Activated T-cell treated with anti-CD3 and anti-CD28 coated beads for 4 hours (primary cell): Measurements from ENCODE around the gene EWSR1.
A peak's percentile ranks its signal among the peaks of the same experiment; 100 is the strongest.
"Not testable (repeated sequence)": the region's sequence is repeated elsewhere in the genome, so short reads cannot be mapped to it uniquely, and the experiment has no call there.

Source experiments
- DNase-seq: peaks from one replicate; pipeline ENCODE4 v3.0.0-alpha.2; 2020

EWSR1 gene, protein sequence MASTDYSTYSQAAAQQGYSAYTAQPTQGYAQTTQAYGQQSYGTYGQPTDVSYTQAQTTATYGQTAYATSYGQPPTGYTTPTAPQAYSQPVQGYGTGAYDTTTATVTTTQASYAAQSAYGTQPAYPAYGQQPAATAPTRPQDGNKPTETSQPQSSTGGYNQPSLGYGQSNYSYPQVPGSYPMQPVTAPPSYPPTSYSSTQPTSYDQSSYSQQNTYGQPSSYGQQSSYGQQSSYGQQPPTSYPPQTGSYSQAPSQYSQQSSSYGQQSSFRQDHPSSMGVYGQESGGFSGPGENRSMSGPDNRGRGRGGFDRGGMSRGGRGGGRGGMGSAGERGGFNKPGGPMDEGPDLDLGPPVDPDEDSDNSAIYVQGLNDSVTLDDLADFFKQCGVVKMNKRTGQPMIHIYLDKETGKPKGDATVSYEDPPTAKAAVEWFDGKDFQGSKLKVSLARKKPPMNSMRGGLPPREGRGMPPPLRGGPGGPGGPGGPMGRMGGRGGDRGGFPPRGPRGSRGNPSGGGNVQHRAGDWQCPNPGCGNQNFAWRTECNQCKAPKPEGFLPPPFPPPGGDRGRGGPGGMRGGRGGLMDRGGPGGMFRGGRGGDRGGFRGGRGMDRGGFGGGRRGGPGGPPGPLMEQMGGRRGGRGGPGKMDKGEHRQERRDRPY

DNA sequence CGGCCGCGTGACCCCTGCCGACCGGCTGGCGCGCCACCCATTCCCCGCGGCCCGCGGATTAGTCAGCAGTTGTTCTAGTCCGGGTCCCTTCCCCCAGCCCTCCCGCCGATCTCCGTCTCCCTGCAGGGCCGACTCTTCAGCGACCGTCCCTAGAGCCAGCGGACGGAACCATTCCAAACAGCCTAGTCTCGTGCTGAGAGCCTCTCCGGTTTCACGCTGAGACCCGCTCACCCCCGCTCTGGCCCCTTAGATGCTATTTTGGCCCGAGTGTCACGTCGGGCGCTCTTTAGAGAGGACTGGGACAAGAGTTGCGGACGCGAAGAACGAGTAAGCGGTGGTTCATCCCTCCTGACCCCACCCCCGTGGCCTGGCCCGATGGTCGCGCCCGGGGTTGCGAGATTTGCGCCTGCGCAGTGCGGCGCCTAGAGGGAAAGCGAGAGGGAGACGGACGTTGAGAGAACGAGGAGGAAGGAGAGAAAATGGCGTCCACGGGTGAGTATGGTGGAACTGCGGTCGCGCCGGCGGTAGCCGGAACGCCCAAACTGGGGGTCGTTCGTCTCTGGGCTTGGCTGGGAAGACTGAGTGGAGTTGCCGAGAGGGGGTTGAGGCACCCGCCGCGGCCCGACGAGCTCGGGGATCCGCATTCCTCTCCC, at the start of gene EWSR1, which contains the start of gene RHBDD3:
Gene EWSR1, plus strand, starts transcription at position 411 of the 653 bp plus-strand sequence. Its CDS starts 69 bp downstream, at position 480.
Gene RHBDD3, minus strand, starts transcription at position 124 of the 653 bp plus-strand sequence. CDS start 2,355 bp downstream, outside the sequence.
- DNase-seq: peak; percentile 96

DNA sequence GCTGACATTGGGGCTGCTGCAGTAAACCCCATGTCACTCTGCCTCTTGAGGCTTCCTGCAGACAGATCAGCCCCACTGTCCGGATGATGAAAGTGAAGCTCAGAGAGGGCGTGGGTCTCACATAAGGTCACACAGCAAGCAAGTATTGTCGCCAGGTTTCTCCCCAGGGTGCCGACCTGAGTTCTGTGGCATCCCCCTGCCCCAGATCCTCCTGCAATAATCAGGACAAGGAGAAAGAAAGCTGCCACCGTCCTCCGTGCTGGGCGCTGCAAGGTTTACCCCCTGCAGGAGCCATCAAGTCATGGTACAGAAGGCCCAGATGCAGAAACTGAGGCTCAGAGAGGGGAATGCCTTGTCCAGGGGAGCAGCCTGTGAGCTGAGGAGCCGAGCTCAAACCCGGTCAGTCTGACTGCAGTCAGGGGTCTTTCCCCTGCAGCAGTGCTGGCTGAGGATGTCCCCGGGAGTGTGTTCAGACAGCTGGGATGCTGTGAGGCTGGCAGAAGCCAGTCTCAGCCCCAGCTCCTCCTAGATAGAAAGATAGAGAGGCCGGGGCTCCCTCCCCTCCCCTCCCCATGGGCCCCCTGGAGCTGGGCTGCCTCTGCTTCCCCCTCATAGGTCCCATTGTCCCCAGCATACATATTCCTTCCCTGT, 49.2 kb upstream of the EWSR1 start:
- DNase-seq: no peak

DNA sequence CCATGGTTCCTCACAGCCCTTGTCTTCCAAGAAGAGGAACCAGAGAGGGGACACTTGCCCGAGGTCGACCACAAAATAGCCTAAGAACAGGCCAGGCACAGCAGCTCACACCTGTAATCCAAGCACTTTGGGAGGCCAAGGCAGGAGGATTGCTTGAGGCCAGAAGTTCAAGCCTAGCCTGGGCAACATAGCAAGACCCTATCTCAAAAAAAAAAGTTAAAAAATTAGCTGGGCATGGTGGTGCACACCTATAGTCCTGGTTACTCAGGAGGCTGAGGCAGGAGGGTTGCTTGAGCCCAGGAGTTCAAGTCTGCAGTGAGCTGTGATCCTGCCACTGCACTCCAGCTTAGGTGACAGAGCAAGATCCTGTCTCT, 48.7 kb upstream of the EWSR1 start:
- not testable (repeated sequence) for DNase-seq

DNA sequence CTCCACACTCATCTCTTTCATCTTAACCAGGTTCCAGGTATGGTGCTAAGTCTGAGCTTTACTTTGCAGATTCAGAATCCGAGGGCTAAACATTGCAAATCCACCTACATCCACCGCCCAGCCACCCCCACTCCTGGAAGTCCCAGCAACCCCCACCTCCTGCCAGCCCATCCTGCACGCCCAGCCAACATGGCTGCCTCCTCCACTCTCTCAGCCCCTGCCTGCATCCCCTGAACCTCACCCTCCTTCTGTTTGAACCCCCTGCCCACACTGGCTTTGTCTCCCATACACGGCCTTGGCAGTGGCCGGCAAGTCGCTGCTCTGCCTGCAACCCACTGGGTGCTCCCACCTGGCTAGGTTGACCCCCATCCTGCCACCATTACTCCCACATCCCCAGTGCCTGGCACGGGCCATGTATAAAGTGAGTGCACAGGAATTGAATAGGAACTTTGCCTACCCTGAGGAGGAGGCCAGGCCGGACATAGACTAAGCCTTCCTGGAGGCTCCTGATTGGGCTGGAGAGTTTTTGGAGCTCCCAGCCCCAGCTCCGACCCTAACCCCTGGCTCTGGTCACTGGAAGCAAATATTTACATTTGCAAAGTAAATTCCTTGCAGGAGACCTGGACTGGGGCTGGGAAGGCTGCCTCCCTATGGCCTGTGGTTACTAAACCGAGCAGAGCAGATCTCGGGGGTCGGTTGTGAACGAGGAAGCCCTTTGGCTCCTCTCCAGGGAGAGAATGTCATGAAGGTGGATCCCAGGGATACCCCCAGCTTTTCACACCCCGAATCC, 48.0 kb upstream of the EWSR1 start:
- DNase-seq: no peak

DNA sequence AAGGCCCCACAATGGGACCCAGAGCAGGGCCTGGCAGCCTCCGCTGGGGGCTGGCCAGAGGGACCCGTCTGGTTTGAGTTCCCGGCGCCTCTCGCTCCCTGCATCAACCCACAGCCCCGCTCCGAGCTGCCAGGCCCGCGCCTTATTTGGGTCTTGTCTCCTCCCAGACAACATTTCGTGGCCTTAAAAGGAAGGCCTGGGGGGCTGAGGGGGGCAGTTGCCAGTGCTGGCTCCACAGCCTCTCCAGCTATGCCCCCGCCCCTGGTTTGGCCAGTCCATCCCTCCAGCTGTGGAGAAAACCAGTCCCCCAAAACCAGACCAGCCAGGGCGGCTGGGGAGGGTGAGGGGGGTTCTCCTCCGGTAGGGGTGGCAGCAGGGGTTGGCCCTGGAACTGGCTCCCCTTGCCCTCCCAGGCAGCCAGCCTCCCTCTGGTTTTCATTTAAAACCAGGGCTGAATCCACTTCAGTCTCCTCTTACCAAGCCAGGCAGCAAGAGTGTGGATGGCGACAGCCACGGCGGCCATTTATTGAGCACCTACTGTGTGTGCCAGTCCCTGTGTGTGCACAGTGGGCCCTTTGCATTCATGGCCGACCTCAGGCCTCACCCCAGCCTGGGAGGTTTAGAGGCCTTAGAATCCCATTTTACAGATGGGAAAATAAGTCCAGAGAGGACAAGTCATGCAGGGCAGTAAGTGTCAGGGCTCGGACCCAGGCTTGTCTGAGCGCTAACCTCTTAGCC, 43.8 kb upstream of the EWSR1 start:
- no peak for DNase-seq

DNA sequence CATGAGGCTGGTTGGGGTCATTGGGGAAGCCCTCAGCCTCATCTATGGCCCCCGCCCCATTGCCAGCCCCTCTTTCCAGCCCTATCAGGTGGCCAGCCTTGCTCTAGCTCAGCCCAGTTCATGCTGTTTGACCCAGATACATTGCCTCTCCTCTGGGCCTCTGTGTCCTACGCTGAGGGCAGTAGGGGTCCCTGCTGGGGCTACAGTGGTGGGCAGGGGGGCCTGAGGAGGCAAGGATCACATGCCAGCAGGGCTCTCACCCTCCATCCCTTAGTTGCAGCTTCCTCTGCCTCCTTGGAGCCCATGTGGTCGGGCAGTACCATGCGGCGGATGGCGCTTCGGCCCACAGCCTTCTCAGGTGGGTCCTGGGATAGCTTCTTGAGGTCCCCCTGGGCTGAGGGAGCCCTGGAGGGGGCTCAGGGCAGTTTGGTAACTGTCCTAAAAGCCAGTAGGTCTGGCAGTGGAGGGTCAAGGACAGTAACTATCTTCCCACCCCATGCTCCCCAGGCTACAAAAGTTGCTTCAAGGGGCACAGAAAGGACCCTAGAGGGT, 43.1 kb upstream of the EWSR1 start:
- no peak for DNase-seq

DNA sequence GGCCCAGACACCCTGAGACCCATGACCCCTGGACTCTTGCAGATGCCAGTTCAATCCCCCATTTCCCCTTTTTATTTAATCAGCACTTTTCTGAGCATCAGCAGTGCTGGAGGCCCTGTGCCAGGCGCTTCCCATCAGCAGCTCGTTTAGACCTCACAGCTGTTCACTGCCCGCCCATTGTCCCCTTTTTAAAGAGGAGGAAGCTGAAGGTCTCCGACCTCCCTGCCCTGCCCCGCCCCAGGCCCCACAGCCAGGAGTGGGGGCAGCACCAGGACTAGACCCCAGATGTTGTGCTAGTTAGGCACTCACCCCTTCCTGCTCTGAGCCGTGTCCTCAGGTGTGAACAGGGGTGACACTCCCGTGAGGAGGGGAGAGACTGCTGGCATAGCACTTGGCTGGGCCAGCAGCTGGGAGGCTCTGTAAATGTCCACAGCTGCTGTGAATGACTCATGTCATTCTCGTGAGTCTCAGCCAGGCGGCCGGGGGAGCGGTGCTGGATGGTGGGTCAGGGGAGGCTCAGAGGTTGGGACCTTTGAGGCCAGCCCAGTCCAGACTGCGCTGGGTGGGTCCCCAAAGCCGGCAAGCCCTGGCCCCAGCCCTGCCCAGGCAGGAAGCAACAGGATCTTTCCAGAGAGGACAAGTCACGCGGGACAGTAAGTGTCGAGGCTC, 42.5 kb upstream of the EWSR1 start:
- DNase-seq: no peak

DNA sequence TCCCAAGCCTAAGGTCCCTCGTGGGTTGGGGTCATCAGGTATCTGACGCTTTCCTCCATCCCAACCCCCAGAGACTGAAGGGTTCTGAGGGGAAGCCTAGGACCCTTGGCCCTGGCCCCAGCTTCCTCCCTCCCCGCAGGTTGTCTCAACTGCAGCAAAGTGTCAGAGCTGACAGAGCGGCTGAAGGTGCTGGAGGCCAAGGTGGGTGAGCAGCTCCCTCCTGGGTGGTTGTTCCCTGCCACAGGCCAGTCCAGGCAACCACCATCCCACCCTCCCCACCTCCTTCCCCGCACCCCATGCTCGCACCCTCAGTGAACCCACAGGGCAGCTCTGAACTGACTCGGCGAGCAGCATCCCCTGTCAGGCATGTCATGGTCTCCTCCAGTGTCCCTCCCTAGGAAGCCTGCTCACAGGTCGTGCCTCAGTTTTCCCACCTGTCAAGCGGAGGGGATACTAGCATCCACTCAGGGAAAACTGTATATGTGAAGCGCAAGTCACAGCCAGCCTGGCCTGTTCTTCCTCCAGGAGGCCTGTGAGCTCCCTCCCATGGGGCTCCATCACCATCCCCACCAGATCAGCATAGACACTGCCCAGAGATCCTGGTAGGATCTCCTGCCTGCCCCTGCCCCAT, 41.6 kb upstream of the EWSR1 start:
- no peak for DNase-seq

DNA sequence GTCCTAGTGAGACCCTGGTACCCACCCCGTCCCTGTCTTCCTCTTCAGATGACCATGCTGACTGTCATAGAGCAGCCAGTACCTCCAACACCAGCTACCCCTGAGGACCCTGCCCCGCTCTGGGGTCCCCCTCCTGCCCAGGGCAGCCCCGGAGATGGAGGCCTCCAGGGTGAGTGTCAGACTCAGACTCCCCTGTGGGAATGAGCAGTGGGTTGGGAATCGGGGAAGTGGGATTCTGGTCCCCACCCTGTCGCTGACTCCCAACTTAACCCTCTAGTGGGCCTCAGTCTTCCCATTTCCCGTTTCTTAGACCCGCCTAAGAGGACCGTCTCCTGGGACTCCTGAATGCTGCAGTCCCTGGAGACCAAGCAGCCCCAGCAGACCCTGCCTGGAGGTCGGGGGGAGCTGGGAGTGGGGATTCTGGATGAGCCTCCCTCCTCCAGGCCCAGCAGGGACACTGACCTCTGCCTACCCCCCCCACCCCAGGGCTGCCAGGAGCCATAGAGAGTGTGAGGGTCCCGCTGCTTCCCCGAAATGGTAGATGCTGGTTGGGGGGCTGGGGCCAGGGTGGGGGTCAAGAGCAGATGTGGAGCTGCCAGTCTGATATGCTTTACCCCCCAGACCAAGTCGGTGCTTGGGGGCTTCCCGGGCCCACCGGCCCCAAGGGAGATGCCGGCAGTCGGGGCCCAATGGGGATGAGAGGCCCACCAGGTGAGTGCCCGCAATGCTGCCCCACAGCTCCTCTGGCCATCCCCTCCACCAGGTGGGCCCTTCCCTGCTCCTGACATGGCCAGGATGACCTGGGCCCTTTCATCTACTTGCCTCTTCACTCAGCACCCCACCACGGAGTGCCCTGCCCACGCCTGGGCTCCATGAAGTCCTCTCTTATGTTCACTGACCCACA, 36.8 kb upstream of the EWSR1 start:
- DNase-seq: no peak

DNA sequence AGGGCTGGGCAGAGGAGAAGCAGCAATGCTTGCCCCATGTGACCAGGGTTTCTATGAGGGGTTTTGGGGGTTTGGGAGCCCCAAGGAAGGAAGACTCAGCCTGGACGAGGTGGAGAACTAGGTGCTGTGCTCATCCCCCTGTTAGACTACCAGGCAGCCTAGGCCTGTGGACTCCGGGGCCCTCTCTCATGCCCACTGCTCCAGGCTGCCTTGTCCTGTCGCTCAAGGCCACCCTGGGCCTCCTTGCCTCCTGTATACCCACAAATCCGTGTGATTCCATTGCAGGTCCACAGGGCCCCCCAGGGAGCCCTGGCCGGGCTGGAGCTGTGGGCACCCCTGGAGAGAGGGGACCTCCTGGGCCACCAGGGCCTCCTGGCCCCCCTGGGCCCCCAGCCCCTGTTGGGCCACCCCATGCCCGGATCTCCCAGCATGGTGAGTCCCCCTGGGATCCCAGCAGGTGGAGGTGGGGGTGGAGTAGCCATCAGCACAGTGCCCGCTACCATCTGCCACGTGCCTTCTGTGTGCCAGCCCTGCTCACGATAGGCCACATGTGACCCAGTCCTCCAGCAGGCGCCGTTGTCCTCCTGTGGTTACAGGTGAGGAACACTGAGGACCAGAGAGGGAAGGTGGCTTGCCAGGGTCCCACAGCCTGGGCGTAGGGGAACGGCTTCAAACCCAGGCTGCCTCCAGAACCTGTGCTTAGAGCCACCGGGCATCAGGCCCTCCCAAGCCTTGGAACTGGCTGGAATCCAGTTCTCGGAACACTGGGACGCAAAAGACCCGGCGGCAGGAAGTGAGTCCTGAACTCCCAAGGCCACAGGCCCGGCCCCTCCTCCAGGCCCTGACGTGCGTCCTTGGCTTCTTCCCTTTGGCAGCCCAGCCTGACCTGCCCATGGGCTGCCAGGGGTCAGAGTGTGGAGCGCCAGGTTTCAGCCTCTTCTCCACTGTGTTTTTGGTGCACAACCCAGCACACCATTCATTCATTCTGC, 35.8 kb upstream of the EWSR1 start:
- DNase-seq: no peak

DNA sequence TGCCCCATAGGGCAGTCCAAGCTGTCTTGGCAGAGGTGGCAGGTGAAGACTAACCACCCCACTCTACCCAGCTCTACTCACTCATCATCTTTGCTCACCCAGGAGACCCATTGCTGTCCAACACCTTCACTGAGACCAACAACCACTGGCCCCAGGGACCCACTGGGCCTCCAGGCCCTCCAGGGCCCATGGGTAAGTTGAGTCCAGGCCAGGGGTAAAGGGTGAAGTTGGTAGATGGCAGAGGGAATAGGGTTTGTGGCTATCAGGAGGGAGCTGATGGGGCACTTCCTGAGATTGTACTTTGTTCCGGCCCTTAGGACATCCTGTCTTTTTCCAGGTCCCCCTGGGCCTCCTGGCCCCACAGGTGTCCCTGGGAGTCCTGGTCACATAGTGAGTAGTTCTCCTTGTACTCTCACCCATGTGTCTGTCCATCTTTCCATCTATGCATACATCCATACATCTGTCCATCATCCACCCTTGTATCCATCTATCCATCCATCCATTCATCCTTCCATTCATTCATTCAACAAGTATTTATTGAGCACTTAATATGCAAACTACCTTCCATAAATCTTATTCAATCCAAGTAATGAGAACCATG, 34.7 kb upstream of the EWSR1 start:
- no peak for DNase-seq

DNA sequence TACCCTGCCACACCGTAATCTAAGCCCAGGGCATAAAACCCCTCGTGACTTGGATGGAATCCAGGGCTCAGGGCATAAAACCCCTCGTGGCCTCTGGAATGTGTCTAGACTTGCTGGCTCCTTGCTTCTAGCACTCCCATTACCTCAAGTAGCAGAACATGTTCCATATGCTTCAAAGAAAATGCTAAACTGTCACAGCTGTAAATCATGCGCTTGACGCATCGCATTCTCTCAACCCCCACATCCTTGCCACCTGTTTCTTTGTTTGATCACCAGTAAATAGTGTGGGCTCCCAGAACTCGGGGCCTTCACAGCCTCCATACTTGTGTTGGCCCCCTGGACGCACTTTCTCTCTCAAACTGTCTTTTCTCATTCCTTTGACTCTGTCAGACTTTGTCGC, 27.6 kb upstream of the EWSR1 start:
- DNase-seq: not testable (repeated sequence)

DNA sequence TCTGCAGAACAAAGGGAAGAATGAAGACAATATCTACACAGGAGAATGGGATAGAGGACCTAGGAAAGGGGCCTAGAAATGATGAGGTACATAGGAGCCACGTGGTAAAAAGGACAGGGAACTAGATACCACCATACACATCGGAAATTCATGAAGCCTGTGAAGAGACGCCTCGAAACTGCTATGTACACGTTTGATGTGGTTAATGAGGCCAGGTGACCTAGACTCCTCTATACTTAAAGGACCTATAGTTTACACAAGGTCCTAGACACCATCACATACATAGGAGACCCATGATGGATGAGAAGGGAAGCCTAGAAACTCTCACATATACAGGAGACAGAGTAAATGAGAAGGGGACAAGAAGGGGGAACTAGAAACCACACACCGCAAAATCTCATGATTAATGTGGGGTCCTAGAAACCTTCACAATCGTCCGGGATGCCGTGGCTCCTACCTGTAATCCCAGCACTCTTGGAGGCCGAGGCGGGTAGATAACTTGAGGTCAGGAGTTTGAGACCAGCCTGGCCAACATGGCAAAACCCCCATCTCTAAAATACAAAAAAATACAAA, 24.1 kb upstream of the EWSR1 start:
- no peak for DNase-seq

DNA sequence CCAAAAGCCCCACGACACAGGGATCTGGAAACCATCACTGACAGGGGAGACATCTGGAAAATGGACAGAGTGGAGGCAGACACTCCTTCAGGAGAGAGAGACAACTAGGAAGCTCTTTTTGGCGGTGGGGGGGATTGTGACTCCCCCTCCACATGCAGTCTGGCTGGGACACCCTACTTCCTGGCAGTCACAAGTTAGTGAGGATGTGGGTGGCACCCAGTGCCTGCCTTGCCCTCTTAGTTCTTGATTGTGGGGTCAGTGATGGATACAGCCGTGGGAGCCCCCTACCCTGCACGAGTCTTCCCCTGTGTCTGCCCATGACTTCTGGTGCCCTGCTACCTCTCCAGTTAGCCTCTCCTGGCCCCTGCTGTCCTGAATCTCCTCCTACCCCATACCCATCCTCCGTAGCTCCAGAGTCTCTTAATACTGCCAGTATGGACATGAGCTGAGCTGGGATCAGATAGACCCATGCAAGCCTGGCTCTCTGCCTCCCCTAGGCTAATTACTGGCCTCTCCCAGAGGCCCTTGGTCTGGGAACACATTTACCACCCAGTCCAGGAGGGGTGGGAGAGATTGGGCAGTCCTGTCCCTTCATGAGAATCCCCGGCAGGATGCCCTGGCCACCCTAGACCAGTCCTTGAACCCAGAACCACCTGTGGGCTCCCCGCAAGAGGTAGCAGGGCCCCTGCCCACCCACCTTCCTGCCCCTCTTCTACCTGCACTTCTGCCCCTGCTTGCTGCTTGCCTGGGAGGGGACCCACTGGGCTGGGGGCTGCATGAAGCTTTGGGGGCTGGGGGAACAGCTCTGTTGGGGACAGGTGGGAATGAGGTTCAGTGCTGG, 23.1 kb upstream of the EWSR1 start:
- no peak for DNase-seq

DNA sequence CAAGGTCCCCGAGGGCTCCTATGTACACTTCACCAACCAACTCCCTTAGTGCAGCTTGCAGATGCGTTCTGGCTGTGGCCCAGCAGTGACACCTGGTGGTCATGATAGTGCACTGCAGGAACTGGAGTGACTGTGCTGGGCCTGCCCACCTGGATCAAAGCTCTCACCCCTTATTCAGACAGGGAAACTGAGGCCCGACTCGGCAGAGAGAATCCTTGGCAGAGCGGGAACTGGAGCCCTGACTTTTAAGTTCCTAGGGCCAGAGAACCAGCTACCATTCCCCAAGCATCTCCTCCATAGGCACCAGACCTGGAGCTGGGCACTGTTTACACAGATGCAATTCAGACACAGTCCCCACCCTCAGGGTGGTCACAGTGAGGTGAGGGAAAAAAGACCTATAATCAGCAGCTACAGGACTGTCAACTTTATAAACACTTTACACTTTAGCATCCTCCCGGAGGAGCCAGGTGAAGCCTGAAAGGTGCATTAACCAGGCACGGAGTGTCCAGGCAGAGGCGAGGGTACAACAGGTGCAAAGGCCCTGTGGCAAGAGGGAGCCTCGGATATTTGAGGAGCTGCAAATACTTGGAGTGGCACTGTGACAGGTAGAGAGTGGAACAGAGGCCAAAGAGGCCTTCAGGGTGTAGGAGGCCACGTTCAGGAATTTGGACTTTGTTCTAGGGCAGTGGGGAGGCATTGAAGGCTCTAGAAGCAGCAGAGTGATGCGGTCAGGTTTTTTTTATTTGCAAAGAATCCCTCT, 22.3 kb upstream of the EWSR1 start:
- DNase-seq: peak; percentile 61
